ENCODE measurements around the gene HES7.

The HES7 gene

DNA sequence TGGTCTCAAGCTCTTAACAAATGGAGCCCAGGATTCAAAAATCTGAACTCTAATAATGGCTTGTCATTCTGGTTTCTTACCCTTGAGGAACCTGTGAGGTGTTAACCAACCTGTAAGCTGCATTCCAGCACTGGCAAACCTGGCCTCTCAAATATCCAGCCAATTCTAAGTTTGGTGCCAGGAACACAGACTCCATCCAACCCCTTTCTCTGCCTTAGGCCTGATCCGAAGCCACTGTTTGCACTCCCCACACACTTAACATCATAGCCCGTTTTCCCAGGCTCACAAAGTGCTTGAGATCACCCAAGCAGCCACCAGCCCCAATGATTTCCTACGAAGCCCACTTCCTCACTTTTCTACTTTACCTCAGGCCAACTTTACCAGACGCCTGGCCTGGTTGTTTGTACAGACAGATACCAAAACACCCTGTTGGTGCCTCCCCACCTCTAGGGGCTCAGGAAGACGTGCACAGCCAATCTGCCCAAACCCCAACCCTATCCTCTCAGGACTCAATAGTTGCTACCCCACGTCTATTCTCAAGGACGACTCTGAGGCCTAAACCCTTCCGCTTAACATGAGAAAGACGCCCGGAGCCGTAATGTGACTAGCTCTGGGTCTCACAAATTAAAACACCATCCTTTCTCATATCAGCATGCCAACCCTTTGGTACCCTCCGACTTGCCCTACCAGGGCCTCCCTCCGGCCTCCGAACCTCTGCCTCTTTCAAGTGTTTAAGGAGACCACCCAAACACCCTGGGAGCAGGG lies 31.5 kb upstream of the HES7 start:
- no peak for DNase-seq (ENCODE audit: low read depth)

DNA sequence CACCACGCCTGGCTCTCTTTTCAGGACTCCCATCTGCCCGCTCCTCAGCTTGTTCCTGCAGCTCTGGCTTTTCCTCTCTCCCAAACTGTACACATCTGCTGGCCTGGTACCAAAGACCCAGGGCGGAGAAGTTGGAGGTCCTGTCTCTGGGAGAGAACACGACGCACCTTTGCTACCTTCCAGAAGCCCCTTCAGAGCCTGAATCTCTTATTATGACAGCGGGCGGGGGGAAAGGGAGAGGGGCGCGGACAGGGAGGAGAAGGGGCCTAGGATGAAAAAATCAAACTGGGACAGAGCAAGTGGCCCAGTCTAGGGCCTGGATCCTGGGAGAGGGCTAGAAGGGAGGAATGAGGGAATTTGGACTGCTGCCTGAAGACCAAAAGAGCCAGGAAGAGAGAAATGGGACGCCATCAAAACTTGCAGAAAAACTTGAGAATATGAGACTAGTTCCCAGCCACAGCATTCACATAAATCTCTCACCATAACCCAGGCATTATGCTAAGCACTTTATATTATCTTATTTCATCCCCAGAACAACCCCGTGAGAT lies 30.8 kb upstream of the HES7 start:
- DNase-seq (ENCODE audit: low read depth), result no peak

DNA sequence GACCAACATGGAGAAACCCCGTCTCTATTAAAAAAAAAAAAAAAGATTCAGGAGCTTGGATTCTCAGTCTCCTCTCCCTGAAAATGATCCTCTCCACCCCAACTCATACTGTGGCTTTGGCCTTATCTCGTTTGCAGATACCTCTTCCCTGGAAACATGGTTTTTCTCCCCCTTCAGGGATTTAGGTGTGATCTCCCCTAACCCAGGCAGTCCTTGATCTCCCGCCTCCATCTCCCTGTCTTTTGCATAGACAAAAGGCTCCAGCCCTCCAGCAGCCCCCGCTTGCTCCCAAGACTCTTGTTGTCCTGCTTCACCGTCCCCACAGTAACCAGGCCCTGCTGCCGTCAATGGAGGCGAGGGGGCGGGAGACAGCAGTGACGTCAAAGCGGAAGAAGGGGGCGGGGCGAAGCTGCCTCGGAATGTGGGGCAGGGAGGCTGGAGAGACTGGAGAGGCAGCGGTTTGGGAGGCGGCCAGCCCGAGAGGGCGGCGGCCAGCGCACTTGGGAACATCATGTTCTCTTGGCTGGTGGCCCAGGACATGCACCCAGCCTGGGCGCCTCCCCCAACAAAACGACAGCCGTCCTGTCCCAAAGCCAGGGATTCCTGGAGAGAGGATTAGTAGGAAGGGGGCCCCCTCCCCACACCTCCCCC lies 30.2 kb upstream of the HES7 start:
- DNase-seq (ENCODE audit: low read depth), result peak; percentile 98

DNA sequence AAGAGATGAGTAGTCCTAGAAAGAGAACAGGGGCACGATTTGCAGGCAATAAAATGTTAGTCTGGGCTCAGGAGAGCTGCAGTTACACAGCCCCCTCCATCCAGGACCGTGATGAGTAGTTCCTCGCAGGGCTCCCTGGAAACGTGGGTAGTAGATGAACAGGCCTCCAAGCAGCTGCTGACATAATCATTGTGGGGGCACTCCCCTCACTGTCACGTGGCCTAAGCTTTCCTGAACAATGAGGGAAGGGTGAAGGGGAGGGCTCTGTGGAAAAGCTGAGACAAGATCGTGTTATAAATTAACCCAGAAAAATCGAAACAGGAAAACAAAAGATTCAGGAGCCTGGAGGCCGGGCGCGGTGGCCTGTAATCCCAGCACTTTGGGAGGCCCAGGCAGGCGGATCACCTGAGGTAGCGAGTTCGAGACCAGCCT lies 29.6 kb upstream of the HES7 start:
- DNase-seq (ENCODE audit: low read depth), result peak; percentile 99

DNA sequence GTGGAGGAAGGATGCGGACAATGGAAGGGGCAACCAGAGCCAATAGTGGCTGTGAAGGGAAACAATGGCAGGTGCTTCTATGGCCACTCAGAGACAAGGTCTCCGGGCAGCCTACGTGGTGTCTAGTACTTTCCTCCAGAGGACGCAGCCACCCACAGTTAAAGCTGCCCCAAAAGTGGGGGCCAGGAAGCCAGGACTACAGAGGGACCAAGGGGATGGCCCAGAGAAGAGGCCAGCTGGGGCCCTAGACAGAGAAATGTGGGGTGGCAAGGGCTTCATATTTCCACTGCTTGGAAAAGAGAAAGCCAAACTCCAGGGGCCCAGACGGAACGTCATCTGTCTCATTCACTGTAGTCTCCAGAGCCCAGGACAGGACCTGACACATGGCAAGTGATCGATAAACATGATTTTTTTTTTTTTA lies 29.1 kb upstream of the HES7 start:
- DNase-seq (ENCODE audit: low read depth), result no peak

DNA sequence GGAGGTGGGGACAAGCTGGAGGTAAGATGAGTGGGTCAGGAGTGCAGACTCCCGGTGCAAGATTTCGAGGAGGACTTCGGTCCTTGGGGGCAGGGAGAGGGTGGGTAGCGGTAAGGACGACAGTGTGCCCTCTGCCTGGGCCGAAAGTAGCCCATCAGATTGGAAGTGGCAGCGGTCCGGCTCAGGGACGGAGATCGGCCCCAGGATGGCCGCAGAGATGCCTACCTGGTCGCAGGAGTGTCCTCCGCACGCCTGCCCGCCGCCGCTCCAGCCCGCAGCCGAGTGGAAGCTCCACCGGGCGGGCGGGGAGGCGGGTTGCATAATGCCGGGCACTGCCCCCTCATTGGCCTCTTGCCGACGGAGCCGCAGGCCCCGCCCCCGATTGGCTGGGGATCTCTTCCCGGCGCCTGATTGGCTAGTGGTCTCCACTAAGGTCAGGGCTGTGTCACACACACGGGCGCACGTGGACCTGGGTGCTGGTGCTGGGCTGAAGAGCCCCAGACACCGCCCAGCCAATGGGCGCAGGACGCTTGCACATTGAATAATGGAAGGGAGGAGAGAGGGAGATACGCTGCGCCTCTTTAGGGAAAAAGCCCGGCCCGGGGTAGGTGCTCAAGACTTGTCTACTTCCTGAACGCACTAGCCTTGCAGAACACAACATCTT lies 28.3 kb upstream of the HES7 start, which contains the start of gene PER1:
Gene PER1, minus strand, starts transcription at position 293 of the 664 bp plus-strand sequence. CDS start 1,698 bp downstream, outside the sequence.
- peak; percentile 98 for DNase-seq (ENCODE audit: low read depth)

DNA sequence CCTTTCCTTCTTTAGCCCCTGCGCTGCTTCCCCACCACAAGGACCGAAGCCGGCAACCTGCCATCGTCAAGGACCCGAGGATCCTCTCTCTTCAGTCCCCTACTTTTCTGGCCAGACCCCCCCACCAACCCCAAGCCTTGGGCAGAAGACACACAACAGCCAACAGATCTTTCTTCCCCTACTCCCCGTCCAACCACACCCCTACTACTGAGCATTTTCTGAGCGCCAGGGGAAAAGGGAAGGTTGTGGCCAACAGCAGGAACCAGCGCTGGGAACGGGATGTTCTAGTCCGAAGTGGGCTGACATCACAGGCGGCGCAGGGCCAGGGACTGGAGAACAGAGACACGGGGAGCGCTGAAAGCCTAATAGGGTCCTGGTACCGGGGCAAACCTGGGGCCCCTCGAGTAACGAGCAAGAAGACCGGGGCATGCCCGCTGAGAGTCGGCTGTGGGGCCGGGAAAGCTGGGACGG lies 27.8 kb upstream of the HES7 start:
- peak; percentile 63 for DNase-seq (ENCODE audit: low read depth)

DNA sequence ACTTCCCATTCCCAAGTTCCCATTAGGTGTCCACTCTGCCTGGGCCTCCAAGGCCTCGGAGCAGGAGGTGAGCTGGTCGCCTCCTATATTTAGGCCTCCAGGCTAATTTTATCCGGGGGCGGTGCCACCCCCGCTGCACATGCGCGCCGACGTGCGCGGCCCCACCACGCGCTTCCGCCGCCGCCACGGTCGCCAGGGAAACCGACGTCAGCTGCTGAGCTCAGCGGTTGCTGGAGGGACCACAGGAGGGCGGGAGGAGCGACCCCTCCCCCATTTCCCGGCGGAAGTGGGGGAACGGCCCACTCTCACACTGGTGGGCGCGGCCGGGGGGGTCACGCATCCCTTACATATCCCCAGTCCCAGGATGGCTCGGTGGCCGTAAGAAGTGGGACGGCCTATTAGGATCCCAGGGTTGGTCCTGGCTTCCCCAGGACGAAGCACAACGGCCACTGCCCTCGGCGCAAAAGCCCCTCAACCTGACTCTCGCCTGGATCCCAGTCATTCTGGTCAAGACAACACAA lies 27.3 kb upstream of the HES7 start:
- peak; percentile 81 for DNase-seq (ENCODE audit: low read depth)

DNA sequence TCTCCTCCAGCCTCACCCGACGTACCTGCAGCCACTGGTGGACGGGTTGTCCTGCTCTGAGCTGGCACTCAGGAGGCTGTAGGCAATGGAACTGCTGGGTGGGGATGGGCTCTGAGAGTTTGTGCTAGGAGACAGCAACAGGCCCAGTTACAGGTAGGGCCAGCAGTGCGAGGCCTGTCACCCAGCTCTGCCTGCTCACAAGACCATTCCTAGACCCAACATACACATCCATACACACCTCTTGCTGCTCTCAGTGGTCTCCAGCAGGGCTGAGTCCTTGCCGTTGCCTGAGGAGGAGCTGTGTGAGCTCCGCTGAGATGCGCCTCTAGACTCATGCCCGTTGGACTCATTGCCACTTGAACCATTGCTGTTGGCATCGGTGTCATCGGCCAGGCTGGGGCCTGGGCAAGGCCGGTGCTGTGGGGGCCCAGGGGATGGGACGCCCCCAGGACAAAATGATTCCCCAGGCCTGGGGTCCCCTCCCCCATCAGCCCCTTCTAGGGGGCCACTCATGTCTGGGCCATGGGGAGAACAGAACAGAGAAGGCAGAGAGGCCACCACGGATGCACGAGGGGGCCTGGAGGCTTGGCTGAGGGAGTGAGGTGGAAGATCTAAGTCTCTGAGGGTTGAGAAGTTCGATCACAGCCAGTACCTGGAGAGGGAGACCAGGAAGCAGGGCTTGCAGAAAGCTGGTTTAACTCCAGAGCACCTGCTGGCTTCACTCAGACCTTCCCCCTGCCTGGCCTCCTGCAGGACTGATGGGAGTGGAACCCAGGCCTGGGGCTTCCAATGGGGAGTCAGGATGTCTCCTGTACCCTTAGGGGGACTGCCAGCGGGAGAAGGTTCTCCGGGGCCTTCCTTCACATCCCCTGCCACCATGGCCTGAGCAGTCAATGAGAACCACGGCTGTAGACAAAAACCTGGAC lies 26.6 kb upstream of the HES7 start:
- DNase-seq (ENCODE audit: low read depth), result no peak

DNA sequence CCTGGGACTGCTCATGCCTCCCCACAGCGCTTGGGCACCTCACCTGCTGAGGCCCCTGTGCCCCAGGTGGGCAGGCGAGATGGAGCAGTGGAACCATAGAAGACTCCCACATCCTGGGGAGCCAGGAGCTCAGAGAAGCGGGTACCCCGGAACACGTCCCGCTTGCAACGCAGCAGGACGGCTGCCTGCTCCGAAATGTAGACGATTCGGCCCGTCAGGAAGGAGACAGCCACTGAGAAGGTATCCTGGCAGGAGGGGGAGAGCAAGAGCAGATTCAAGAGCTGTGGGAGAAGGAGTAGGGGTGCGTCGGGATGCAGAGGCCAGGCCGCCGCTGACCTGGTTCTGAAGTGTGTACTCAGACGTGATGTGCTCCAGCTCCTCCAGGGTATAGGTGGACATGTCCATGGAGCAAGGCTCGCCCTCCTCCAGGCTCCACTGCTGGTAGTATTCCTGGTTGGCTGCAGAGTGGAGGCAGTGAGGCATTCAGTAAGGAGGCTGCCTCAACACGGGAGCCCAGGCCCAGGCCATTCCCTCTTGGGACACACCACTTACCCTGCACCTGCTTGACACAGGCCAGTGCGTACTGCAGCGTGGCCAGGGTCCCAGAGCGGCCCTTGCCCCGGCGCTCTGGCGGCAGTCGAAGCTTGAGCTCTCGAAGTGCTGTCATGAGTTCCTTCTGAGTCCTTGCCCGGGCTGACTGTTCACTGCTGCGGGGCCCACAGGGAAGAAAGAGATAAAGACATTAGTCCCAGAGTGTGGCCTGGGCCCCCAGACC lies 25.7 kb upstream of the HES7 start:
- DNase-seq (ENCODE audit: low read depth), result no peak

DNA sequence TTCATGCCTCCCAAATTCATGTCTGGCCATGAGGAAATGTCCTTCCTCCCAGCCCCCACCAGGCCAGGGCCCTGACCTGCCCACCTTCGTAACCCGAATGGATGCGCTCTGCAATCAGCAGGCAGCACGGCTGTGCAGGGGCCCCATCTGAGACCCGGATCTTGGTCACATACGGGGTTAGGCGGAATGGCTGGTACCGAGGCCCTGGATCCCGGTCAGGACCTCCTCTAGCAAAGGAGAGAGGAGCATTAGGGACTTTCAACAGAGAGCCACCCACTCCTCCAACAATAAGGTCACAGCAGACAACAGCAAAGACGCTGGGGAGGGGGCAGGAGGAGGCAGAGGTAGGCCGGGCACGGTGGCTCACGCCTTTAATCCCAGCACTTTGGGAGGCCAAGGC lies 24.7 kb upstream of the HES7 start:
- DNase-seq (ENCODE audit: low read depth), result no peak

DNA sequence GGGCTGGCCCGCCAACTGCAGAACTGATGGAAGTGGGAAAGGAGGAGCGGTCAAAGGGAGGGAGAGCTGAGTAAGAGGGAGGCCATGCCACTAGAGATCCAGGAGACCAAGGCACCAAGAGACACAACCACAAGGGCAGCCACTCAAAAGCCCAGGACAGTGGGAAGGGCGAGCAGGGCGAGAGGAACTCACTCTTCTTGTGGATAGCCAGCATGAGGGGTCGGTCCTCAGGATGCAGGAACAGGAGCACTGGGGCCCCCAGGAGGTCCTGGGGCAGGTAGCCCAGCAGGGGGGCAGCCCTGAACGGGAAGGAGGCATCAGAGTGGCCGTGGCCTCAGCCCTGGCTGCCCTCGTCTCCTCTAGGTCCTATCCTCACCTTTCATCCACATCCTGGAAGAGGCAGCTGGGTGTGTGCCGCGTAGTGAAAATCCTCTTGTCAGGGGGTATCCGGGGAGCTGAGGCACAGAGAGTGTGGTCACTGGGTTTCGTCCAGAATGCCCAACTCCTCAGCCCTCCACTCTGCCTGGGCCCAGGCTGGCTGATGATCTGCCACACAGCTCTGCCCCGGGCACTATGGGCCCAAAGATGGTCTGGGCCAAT lies 24.0 kb upstream of the HES7 start:
- DNase-seq (ENCODE audit: low read depth), result no peak

DNA sequence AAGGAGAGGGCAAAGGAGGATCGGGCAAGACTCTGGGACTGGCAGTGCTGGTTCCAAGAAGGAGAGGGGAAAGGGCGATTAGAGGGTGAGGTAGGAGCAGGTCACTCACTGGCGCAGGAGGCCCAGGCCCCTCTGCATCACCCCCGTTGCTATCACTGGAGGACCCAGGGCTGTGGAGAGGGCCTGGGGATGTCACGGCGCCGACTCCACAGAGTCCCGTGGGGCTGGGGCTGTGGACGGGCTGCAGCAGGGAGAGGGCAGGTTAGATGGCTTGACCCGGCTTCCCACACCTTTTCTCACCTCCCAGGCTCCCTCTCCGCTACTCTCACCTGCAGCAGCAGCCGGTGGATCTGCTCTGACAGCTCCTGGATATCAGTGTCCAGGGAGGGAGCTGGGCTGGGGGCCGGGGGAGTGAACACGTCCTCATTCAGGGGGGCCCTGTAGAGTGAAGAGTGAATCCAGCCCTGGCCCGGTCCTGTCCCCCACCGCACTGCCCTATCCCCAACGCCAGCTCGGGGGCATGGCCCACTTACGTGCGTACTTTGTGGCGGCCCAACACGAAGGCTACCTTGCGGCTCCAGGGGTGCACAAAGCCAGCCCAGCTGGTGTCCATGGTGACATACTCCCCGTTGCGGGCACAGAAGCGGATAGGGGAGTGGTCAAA lies 23.4 kb upstream of the HES7 start:
- DNase-seq (ENCODE audit: low read depth), result no peak

DNA sequence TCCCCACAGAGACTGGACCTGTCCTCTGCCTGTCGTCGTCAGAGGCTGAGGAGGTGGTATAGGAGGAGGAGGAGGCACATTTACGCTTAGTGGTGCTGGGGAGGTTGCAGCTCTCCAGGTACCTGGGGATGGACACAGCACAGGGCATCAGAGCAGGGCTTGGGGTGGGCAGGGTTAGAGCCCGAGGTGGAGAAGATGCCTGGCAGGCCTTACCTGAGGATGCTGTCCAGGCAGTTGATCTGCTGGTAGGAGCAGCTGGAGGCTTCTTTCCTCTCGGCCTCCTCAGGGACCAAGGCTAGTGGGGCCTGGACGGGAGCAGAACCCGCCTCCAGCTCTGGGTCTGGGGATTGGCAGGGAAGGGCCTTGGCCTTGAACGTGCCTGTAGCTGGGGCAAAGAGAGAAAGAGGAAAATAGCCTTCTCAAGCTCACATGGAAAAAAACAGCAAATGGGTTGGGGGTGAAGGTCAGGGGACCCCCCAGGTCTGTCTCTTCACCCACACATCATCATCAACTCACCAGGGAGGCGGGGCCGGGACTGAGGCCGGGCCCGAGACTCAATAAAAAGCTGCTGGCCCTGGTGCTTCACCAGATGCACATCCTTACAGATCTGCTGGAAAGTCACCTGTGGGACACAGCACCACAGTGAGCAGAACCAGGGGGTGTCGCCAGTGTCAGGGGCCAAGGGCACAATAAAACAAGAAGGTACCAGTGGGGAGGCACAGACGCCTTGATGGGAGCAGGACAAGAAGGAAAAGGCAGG lies 22.7 kb upstream of the HES7 start:
- DNase-seq (ENCODE audit: low read depth), result no peak

DNA sequence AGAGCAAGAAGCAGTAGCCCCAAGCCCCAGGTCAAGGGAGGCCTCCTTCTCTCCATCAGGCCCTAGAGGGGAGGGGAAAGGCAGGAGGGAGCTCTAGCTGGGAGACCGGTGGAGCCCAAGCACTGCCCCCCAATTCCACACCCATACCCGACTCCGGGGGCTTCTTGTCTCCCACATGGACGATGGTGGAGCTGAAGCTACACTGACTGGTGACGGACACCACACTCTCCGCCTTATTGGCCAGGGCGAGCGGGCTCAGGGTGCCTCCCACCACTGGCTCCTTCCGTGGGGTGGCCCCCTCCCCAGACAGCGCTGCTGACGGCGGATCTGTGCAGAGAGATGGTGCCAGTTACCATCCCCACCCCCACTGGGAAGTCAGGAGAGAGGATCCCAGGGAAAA lies 21.9 kb upstream of the HES7 start:
- no peak for DNase-seq (ENCODE audit: low read depth)

DNA sequence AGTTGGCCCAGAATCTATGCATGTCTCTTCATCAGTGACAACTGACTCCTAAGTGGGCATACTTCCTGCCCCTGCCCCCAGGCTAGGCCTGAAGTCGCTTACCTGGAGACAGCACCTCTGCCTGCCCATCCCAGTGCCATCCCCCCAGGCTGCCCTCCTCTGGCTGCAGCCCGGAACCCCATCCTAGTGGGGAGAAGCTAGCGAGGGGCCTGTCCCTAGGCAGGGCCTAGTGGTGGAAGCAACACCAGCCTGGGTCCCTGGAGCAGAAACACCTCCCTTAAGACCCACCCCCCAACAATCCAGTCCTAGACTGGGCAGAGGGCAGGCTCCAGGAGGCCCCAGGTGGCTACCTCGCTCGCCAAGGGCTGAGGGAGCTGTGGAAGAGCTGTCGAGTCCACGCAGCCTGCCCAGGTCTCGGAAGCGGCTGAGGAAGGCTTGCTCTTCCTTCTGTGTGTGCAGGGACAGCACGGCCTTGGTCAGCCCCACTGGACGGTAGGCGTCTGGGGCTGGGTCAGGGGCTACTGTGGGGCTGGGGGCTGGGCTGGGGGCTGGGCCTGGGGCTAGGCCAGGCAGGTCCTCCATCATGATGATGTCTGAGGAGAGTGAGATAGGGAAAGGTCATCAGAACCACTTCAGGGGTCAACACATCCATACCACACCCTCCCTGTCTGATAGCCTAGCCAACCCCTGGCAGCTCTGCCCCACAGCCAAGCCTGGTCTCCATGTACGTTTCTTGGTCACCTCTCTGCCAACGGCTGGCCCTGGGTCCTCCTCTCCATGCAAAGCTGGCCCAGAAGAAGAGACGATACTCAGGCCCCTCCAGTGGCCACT lies 20.7 kb upstream of the HES7 start:
- DNase-seq (ENCODE audit: low read depth), result no peak

DNA sequence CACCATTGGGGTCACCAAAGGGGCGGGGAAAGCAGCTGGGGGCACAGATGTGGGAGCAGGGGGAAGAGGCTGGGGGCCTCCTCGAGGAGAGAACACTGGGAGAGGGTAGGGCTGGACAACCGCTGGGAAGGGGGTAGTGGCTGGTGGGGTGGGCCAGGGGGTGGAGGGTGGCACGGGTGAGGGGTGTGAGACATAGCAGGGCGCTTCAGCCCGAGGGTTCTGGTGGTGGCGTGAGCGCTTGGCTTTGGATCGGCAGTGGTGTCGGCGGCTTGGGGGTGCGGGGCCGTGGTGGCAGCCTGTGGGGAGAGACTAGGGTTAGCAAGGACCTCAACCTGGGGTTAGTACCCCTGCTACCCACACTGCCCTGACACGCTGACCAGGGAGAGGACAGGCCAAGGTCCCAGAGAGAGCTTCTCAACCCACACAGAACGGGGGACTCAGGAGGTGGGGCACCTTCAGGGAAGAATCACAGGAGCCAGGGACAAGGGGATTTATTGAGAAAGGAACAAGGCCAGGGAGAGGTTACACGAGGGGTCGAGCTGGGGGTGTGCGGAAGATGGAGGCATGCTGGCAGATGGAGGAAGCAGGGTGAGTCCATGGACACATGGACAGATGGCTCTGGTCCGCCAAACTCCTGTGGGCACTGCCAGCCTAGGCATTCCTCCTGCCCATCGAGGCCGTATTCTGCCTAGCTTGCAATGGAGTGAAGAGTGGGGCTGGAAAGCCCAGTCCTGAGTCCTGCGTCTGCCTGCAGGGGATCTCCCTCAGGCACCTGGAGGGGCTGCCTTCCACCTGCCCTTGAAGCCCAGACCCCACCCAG lies 19.9 kb upstream of the HES7 start:
- DNase-seq (ENCODE audit: low read depth), result no peak
